GM20000 (cell line): ENCODE results near the gene C16orf74.
A peak's percentile ranks its signal among the peaks of the same experiment; 100 is the strongest.

Experiments
- DNase-seq: peaks from one replicate; pipeline ENCODE4 v3.0.0; 2012; ENCODE audit warnings: low spot score
- TF ChIP-seq, protein P1 (sequence below): IDR thresholded peaks from 2 replicates; pipeline ENCODE4 v1.5.1; 2012; ENCODE audit warnings: mild to moderate bottlenecking, control low read depth; ENCODE audit errors: extremely low read depth, missing control alignments

C16orf74 gene

DNA sequence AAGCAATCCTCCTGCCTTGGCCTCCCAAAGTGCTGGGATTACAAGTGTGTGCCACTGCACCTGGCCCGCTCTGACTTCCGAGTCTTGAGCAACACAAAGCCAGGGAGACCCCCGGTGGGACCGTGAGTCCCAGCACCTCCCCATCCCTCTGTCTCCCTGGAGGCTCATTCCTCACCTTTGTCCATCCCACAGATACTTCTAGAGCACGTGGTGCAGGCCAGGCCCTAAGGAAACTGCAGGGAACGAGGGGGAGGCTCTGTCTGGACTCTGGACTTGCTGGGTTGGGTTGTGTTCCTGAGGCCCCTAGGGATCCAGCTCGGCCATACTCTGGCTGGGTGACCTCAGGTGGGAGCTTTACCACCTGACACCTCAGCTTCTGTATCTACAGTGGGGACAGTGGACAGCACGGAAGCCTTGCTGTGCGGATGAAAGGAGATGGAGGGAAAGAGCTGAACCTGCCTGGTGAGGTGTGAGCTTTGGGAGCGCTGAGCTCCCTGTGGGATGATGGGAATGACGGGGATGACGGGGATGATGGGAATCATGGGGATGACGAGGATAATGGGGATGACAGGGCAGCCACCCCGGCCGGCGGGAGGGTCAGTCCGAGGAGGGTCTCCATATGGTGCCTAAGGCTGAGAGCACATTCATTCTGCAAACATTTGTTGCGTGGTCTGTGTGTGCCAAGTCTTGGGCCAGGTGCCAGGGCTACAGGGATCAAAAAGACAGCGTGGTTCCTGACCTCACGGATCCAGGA, 26.6 kb downstream of the C16orf74 start:
- TF ChIP-seq, protein P1, sequence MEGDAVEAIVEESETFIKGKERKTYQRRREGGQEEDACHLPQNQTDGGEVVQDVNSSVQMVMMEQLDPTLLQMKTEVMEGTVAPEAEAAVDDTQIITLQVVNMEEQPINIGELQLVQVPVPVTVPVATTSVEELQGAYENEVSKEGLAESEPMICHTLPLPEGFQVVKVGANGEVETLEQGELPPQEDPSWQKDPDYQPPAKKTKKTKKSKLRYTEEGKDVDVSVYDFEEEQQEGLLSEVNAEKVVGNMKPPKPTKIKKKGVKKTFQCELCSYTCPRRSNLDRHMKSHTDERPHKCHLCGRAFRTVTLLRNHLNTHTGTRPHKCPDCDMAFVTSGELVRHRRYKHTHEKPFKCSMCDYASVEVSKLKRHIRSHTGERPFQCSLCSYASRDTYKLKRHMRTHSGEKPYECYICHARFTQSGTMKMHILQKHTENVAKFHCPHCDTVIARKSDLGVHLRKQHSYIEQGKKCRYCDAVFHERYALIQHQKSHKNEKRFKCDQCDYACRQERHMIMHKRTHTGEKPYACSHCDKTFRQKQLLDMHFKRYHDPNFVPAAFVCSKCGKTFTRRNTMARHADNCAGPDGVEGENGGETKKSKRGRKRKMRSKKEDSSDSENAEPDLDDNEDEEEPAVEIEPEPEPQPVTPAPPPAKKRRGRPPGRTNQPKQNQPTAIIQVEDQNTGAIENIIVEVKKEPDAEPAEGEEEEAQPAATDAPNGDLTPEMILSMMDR = no peak

DNA sequence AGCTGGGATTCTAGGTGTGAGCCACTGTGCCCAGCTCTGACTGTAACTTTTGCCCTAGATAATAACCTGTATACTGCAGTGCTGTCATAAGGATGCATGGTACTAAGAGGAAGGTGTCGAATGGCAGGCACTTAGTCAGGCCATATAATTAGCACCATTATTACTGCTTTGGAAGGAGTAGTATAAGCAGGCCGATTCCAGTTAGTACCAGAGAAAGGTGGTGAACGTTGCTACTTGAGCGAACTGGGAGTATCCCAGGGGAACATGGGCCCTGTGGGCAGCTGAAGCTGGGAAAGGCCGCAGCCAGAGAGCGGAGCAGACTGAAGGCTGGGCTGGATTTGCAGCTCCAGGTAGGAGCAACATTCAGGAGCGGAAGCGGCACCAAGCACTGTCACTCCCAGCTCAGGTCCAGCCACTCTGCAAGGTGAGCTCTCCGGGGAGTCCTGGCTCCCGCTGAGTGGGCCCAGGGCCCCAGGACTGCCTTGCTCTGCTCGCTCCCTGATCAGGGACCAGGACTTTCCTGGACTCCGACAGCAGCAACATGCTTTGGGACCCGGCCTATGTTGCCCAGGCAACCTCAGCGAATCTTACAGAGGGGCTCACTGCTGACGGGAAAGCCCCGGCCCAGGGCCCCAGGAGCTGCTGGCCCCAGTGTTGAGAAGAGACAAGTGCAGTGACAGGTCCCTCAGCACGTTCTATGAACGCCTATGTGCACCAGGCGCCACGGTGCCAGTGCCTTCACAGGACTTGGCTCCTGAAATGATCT, 28.6 kb downstream of the C16orf74 start:
- no peak for DNase-seq
- TF ChIP-seq, protein P1 = no peak

More for the DNA sequence above, 26.6 kb downstream of the C16orf74 start:
- no peak for DNase-seq

DNA sequence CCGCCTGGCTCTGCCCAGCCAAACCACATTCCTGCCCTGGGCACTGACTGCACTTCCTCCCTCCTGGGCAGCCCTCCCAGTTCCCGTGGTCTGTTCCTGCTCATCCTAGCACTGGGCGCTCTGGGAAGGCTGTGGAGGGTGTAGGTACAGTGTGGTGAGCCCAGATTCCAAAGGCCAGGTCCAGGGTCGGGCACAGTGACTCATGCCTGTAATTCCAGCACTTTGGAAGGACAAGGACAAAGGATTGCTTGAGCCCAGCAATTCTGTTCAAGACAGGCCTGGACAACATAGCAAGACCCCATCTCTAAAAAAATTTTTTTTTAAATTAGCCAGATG, 30.6 kb downstream of the C16orf74 start:
- TF ChIP-seq, protein P1 = no peak
- DNase-seq = no peak

DNA sequence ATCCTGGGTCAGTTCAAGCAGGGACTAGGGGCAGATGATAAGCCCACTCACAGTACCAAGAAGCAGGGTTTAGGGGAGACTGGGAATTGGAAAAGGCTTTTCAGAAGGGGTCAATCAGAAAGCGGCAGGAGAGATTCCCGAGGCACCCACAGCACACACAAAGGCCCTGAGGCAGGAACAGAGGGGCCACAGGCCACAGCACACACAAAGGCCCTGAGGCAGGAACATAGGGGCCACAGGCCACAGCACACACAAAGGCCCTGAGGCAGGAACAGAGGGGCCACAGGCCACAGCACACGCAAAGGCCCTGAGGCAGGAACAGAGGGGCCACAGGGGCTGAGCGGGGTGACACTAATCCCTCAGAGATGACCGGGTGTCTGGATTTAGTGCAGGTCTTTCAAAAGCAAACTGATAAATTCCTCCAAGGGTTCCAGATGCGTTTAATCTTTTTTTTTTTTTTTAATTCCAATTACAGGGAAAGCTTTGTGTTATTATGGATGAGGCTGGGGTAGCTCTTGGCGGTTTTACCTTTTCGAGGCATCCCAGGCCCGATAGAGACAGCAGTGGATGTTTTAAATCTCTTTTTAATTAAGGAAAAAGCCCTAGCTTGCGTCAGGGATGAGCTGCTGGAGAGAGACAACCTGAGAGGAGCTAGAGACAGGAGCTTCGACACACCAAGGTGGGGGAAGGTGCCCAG, 31.1 kb downstream of the C16orf74 start:
- no peak for DNase-seq
- TF ChIP-seq, protein P1 = no peak

DNA sequence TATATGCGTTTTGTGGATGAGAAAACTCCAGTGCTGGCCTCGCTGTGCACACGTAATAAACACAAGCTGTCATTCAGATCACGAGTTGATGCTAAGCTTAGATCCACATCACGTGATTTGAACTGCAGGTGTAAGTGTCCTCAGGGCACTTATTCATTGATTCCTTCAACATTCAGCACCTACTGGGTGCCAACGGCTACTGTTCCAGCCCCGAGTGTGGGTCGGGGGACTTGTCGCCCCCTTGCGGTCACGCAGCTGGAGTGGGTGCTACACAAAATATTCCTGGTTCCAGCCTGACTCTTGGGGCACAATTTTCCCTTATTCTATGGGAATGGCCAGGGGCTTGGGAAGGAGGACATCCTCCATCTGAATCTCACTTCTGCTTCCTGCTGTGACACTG, 32.2 kb downstream of the C16orf74 start:
- peak; percentile 51 for DNase-seq
- TF ChIP-seq, protein P1 = peak; percentile 40

DNA sequence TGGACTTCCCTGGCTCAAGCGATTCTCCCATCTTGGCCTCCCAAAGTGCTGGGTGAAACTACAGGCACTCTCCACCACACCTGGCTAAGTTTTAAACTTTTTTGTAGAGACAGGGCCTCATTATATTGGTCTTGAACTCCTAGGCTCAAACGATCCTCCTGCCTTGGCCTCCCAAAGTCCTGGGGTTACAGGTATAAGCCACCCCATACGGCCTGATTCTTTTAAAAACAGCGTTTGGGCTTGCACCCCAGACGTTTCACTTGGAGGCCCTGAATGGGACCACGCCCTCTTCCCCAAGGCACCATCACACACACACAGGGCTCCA, 32.8 kb downstream of the C16orf74 start:
- TF ChIP-seq, protein P1 = no peak

DNA sequence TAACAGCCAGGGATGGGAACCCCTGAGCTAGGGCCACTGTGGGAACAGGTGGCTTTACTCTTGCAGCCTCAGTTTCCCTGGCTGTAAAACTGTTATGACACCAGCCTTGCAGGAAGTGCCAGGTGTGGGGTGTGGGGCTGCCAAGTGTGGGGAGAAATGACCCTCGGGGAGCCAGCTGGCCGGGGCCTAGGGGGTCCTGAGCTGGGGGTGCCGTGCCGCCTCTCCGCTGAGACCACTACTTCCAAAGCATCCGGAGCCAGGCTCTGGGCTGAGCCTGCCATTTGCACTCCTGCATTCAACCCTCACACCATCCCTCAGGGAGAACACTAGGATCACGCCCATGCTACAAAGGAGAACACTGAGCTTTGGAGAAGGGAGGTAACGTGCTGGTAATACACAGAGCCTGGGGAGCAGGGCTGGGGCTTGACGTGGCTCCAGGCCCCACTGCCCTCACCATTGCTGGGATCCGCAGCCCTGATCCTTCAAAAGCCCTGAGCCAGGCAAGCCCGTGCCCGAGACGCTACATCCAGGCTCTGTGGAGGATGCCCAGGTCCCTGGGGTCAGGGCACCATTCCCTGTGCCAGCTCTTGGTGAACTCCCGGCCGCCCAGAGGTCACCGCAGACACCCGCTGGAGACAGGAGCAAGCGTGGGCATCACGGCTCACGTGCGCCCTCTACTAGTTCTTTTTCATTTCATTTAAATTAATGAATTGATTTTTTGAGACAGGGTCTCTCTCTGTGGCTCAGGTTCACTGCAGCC, 33.3 kb downstream of the C16orf74 start:
- DNase-seq = peak; percentile 78
- TF ChIP-seq, protein P1 = peak; percentile 17

More for the DNA sequence above, 32.8 kb downstream of the C16orf74 start:
- no peak for DNase-seq
